GM19035 (cell line): ENCODE data around the gene FRMD4B.
A peak's percentile ranks its signal among the peaks of the same experiment; 100 is the strongest.
"Not testable (repeated sequence)": the region's sequence is repeated elsewhere in the genome, so short reads cannot be mapped to it uniquely, and the experiment has no call there.

ENCODE experiments used
- ATAC-seq: cut with Tn5 transposase; IDR thresholded peaks from one replicate; pipeline ENCODE4 v1.9.1; 2021; ENCODE audit not compliant: unreplicated experiment

Gene FRMD4B

DNA sequence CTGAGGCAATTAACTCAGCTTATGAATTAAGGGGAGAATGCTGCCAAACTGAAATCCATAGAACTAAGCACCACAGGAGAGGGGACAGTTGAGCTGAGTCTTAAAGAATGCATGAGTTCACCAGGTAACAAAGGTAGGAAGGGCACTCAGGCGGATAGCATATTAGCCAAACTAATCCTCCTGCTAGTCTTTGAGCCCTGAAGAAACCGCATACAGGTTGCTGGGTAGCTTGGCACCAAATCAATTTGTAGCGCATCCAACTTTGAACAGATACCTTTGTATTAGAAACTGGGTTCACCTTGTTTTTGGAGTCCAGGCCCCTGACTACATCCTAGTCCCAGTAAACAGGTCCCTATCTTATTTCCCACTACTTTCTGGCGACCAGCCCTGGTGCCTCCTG, 93.7 kb downstream of the FRMD4B start:
- no peak for ATAC-seq

DNA sequence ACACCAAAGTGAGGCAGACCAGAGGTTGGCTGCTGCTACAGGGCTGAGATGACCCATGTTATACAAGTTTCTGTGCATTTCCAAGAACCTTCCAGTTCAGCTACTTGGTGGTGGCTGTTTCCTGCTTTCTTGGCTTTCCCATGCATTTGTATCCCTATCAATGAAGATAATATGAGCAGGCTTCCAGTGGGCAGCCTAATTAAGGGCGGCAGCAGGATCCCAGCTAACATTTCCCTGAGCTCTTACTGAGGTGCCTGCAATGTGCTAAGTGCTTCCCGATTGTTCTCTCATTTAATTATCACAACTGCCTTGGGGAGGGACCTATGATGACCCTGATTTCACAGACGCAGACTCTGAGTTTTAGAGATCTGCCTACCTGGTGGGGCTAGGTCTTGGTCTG, 95.5 kb downstream of the FRMD4B start:
- ATAC-seq, result no peak

- ATAC-seq, result no peak
Measured at GRCh38 chr3:69290006-69290405, 95.9 kb downstream of the FRMD4B start.

DNA sequence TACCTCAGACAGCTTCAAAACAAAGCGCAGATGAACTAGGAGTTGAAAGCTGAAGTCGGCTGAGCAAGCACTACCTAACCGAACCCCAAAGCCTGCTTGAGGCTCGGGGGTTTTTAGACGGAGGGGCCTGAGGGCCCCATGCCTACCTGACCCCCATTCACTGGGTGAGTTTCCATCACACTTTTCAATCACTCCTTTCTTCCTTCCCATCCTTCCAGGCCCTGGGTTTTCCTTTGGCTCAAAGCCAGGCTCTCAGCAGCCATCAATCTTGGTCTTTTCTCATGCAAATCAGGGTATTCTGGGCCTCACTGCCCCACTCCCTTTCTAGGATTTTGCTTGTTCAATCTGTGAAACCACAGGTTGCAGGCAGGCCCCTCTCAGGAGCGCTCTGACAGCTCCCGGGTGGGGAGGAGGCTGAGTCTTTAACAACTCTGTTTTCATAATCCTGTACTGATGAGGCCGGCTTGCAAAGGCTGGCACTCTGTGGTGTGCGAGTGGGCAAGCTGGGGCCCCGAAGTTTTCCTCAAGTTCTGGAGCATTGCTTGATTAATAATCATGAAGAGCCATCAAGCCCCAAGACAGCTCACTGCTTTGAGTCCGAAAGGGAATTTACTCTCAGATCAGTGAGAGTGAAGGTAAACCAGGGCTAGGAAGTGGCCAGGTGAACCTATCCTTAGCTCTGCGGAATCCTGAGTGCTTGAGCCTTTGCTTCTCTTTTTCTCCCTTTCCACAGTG, 97.6 kb downstream of the FRMD4B start:
- ATAC-seq, result peak; percentile 76

DNA sequence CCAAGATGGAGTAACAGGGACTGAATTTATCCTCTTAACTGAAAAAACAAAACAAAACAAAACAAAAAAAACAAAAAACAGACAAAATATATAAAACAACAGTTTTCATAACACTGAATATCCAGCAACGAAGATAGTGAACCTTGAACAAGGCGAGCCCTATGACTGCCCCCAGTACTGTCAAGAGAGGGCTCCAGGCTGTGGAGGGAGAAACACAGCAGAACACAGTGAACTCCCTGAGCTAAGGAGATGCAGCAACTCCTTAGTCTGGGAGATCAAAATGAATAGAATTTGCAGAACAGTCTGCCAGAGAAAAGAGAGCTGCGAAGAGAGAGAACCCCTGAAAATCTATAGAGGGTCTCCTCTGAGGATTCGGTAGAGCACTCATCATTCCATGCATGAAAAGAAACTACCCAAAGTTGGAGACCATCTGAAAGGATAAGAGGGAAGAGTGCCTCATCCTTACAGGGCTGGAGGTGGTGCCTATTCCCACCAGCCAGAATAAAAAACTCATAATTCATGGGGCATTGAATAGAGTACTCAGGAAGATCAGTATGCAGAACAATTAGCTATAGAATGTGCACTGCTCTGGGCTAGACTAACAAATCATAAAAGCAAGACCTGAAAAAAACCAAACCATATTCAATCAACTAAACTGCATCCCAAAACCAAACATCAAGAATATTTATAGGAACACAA, 101.8 kb downstream of the FRMD4B start:
- ATAC-seq, result no peak

GRCh38 chr3:69283496-69283895, 102.4 kb downstream of the FRMD4B start:
- ATAC-seq, result no peak

- no peak for ATAC-seq
Measured at GRCh38 chr3:69282181-69282580, 103.7 kb downstream of the FRMD4B start.

- not testable (repeated sequence) for ATAC-seq
Measured at GRCh38 chr3:69277403-69277802, 108.5 kb downstream of the FRMD4B start.

GRCh38 chr3:69276884-69277283, 109.0 kb downstream of the FRMD4B start:
- ATAC-seq, result no peak

DNA sequence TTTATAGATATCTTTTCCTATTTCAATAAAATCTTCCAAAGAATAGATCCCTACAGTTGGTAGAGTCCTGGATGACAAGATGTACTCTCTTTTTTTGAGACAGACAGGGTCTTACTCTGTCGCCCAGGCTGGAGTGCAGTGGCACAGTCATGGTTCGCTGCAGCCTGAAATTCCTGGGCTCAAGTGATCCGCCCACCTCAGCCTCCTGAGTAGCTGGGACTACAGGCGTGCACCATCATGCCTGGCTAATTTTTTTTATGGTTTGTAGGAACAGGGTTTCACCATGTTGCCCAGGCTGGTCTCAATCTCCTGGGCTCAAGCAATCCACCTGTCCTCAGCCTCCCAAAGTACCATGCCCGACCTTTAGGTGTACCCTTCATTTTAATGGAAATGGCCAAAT, 109.7 kb downstream of the FRMD4B start:
- ATAC-seq, result not testable (repeated sequence)

- ATAC-seq, result no peak
Measured at GRCh38 chr3:69273896-69274295, 112.0 kb downstream of the FRMD4B start.

- no peak for ATAC-seq
Measured at GRCh38 chr3:69272556-69272955, 113.3 kb downstream of the FRMD4B start.

DNA sequence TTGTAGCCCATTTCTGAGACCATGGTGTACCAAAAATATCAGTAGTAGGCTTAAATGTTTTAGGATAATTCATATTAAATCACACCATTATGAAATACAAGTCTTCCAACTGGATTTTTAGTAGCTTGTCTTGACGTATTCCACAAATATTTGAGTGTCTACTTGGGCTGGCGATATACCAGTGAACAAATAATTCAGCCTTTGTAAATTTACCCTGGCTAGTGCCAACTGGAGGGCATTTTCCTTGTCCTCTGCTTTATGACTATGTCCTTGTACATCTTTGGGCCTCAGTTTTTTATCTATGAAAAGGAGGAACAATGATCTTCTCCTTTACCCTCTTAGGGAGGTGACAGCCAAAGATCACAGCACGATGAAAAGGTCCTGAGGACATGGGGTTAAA, 114.8 kb downstream of the FRMD4B start:
- no peak for ATAC-seq

DNA sequence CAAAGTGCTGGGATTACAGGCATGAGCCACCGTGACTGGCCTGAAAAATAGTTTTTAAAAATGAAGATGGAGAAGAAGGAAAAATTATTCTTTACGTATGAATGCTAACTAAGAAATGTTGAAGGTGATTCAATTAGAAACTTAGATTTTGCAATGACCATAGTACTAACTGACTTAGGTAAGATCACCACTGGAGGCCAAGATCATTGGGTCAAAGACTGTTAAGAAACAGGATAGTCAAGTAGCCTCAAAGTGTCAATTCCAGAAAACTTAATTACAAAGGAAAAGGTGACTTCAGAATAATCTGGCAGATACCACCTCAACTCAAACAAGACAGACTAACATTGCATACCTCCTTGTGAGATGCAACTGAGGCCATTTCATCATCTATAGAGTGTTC, 119.3 kb downstream of the FRMD4B start:
- ATAC-seq, result no peak

DNA sequence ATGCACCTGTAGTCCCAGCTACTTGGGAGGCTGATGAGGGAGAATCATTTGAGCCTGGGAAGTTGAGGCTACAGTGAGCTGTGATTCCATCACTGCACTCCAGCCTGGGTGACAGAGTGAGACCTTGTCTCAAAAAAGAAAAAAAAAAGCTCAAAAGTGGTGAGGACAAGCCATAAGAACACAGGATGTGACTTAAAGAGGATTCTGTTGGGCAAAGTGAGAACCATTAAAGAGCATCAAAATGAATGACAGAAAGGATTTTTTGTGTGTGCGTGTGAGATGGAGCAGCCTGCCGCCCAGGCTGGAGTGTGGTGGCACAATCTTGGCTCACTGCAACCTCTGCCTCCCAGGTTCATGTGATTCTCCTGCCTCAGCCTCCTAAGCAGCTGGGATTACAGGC, 119.8 kb downstream of the FRMD4B start:
- not testable (repeated sequence) for ATAC-seq

DNA sequence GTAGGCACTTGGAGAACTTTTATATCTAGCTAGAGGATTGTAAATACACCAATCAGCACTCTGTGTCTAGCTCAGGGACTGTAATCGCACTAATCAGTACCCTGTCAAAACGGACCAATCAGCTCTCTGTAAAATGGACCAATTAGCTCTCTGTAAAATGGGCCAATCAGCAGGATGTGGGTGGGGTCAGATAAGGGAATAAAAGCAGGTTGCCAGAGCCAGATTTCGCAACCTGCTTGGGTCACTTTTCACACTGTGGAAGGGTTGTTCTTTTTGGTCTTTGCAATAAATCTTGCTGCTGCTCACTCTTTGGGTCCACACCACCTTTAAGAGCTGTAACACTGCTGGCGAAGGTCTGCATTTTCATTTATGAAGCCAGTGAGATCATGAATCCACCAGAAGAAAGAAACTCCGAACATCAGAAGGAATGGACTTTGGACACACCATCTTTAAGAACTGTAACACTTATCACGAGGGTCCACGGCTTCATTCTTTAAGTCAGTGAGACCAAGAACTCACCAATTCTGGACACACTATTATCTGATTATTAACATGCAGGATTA, 125.0 kb downstream of the FRMD4B start:
- ATAC-seq, result not testable (repeated sequence)

- ATAC-seq, result no peak
Measured at GRCh38 chr3:69260216-69260787, 125.6 kb downstream of the FRMD4B start.

- ATAC-seq, result no peak
Measured at GRCh38 chr3:69259125-69259524, 126.8 kb downstream of the FRMD4B start.

- no peak for ATAC-seq
Measured at GRCh38 chr3:69255928-69256327, 130.0 kb downstream of the FRMD4B start.

DNA sequence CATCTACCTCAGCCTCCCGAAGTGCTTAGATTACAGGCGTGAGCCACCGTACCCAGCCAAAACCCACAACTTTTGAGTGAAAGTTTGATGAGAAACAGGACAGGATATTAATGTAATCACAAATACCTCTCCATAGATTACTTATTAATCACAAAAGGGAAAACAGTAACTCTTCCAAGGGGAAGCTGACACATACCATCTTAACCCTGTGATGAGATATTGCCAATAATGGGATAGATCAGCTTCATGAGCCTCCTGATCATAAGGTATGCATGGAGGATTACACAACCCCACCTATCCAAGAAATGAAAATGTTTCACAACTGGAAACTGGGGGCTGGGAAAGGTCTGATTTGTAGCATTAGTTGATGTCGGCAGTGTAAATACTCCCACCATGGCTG, 131.5 kb downstream of the FRMD4B start:
- no peak for ATAC-seq

DNA sequence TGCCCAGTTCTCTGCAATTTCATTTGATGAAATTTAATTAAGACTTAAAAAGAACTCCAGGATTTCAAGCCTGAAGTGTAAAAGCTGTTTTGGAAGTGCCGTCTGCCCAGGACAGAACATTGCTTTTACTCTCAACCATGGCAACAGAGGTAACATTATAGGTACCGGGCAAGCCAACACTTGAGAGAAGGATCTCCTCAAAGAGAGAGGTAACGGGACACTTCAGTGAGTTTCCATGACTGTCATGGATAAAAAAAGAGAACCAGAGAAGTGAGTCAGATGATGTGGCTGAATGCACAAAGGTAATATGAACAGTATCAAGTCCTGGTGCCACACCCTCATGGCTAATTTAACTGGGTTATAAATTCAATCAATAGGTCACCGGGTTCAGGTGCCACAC, 133.3 kb downstream of the FRMD4B start:
- ATAC-seq, result no peak

DNA sequence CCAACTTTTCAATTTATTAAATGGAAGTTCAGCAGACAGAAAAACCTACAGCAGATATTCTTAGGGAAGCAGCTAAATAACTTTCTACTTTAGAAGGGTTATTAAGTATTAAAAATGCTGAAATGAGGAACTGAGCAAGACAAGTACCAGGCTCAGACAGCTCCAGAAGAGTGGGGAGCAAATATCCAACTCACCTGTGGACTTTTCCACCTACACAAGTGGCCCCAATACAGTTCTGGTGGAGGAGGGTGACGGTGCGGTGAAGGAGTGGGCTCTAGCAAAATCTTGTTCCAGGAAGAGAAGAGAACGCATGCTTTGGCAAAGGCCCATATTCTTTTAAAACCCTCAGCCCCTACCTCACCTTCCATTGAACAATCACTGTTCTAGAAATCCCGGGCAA, 133.7 kb downstream of the FRMD4B start:
- ATAC-seq, result no peak
